HG03575 (cell line): Measurements from ENCODE around the gene RBFOX1.

Experiments
- ATAC-seq: cut with Tn5 transposase; IDR thresholded peaks from one replicate; pipeline ENCODE4 v1.9.1; 2021; ENCODE audit not compliant: unreplicated experiment, insufficient number of reproducible peaks, low FRiP score; ENCODE audit errors: extremely low read depth

RBFOX1 gene

GRCh38 chr16:7332611-7333010 lies at the start of gene RBFOX1:
TSS of gene RBFOX1 (plus strand) at chr16:7332845.
- ATAC-seq = no peak

GRCh38 chr16:7284780-7285179 lies 47.9 kb upstream of the RBFOX1 start:
- ATAC-seq = no peak

- ATAC-seq = no peak
Observed at GRCh38 chr16:7285520-7285919, 47.1 kb upstream of the RBFOX1 start.

GRCh38 chr16:7289299-7289698 lies 43.3 kb upstream of the RBFOX1 start:
- no peak for ATAC-seq

- no peak for ATAC-seq
Observed at GRCh38 chr16:7290682-7291081, 42.0 kb upstream of the RBFOX1 start.

GRCh38 chr16:7294020-7294419 lies 38.6 kb upstream of the RBFOX1 start:
- no peak for ATAC-seq

GRCh38 chr16:7303052-7303610 lies 29.5 kb upstream of the RBFOX1 start:
- no peak for ATAC-seq

GRCh38 chr16:7303660-7304200 lies 28.9 kb upstream of the RBFOX1 start:
- ATAC-seq = no peak

- ATAC-seq = no peak
Observed at GRCh38 chr16:7304279-7304678, 28.4 kb upstream of the RBFOX1 start.

- no peak for ATAC-seq
Observed at GRCh38 chr16:7304958-7305357, 27.7 kb upstream of the RBFOX1 start.

- no peak for ATAC-seq
Observed at GRCh38 chr16:7313170-7313569, 19.5 kb upstream of the RBFOX1 start.

- no peak for ATAC-seq
Observed at GRCh38 chr16:7314163-7314562, 18.5 kb upstream of the RBFOX1 start.

- no peak for ATAC-seq
Observed at GRCh38 chr16:7315813-7316212, 16.8 kb upstream of the RBFOX1 start.

- no peak for ATAC-seq
Observed at GRCh38 chr16:7316281-7316888, 16.3 kb upstream of the RBFOX1 start.

GRCh38 chr16:7317982-7318381 lies 14.7 kb upstream of the RBFOX1 start:
- no peak for ATAC-seq

- no peak for ATAC-seq
Observed at GRCh38 chr16:7318686-7319085, 14.0 kb upstream of the RBFOX1 start.

GRCh38 chr16:7319514-7319913 lies 13.1 kb upstream of the RBFOX1 start:
- ATAC-seq = no peak

GRCh38 chr16:7321661-7322060 lies 11.0 kb upstream of the RBFOX1 start:
- ATAC-seq = no peak

- ATAC-seq = no peak
Observed at GRCh38 chr16:7324321-7324720, 8.3 kb upstream of the RBFOX1 start.

GRCh38 chr16:7325834-7326233 lies 6.8 kb upstream of the RBFOX1 start:
- no peak for ATAC-seq

GRCh38 chr16:7330709-7331108 lies 1.9 kb upstream of the RBFOX1 start:
- no peak for ATAC-seq
